ENCODE results near the gene ARHGAP15.

Gene ARHGAP15

GRCh38 chr2:143336719-143337210 is 207.5 kb downstream of the ARHGAP15 start:
- no peak for DNase-seq
- no peaks in the 10 kb centered on the region for H3K27me3 ChIP-seq
- H3K36me3 ChIP-seq = no peaks in the 10 kb centered on the region
- no peak for TF ChIP-seq CTCF (IDR thresholded peaks at IDR 0.05; ENCODE audit: low read depth, low read length)
- H3K9me3 ChIP-seq = no peaks in the 10 kb centered on the region
- H3K4me1 ChIP-seq = no peaks in the 10 kb centered on the region
- no peak overlapping the region for H3K4me3 ChIP-seq (ENCODE audit: low read depth, low read length)

- no peak overlapping the region for H3K4me3 ChIP-seq (ENCODE audit: low read depth, low read length)
- DNase-seq = no peak
- no peaks in the 10 kb centered on the region for H3K9me3 ChIP-seq
- no peaks in the 10 kb centered on the region for H3K27me3 ChIP-seq
- H3K4me1 ChIP-seq = no peaks in the 10 kb centered on the region
- no peak for TF ChIP-seq CTCF (IDR thresholded peaks at IDR 0.05; ENCODE audit: low read depth, low read length)
- no peaks in the 10 kb centered on the region for H3K36me3 ChIP-seq
Observed at GRCh38 chr2:143341478-143341877, 212.3 kb downstream of the ARHGAP15 start.

- H3K27me3 ChIP-seq = no peaks in the 10 kb centered on the region
- H3K4me1 ChIP-seq = no peaks in the 10 kb centered on the region; the same call in 1 of the 2 replicates
- H3K36me3 ChIP-seq = no peaks in the 10 kb centered on the region
- no peaks in the 10 kb centered on the region for H3K9me3 ChIP-seq
- DNase-seq = no peak
- H3K4me3 ChIP-seq (ENCODE audit: low read depth, low read length) = no peak overlapping the region
- no peak for TF ChIP-seq CTCF (IDR thresholded peaks at IDR 0.05; ENCODE audit: low read depth, low read length)
Observed at GRCh38 chr2:143344780-143345179, 215.6 kb downstream of the ARHGAP15 start.

GRCh38 chr2:143345887-143346787 is 216.9 kb downstream of the ARHGAP15 start:
- Histone ChIP-seq H3K4me1 (no peaks in the 10 kb centered on the region; the same call in 1 of the 2 replicates), H3K27me3 (no peaks in the 10 kb centered on the region), H3K36me3 (no peaks in the 10 kb centered on the region), H3K4me3 (ENCODE audit: low read depth, low read length) (no peak overlapping the region), H3K9me3 (no peaks in the 10 kb centered on the region)
- DNase-seq = no peak
- no peak for TF ChIP-seq CTCF (IDR thresholded peaks at IDR 0.05; ENCODE audit: low read depth, low read length)

GRCh38 chr2:143347271-143347695 is 218.1 kb downstream of the ARHGAP15 start:
- Histone ChIP-seq H3K27me3 (no peaks in the 10 kb centered on the region), H3K4me3 (ENCODE audit: low read depth, low read length) (no peak overlapping the region; the same call in 1 of the 2 replicates), H3K36me3 (no peaks in the 10 kb centered on the region), H3K9me3 (no peaks in the 10 kb centered on the region), H3K4me1 (no peaks in the 10 kb centered on the region; the same call in 1 of the 2 replicates)
- no peak for TF ChIP-seq CTCF (IDR thresholded peaks at IDR 0.05; ENCODE audit: low read depth, low read length)
- DNase-seq = peak; percentile 14

GRCh38 chr2:143347901-143348414 is 218.7 kb downstream of the ARHGAP15 start:
- TF ChIP-seq CTCF (IDR thresholded peaks at IDR 0.05; ENCODE audit: low read depth, low read length) = no peak
- H3K27me3 ChIP-seq = no peaks in the 10 kb centered on the region
- H3K9me3 ChIP-seq = no peaks in the 10 kb centered on the region
- H3K36me3 ChIP-seq = no peaks in the 10 kb centered on the region
- no peak for DNase-seq
- no peak overlapping the region for H3K4me3 ChIP-seq (ENCODE audit: low read depth, low read length)
- no peaks in the 10 kb centered on the region; the same call in 1 of the 2 replicates for H3K4me1 ChIP-seq
